Left lobe of liver (tissue), 2 donors: Measurements from ENCODE around the gene ARAP1. TPM values are rescaled to one million over a fixed set of nuclear protein-coding genes. Genes with fewer than 3 reads are reported as not detected.

Source experiments
- ATAC-seq: fragments of 200-7000 bp; cut with Tn5 transposase; one replicate; pipeline ENCODE4 v1.9.1; 2020; ENCODE audit warnings: mild to moderate bottlenecking, moderate library complexity
- DNase-seq: peaks from one replicate; pipeline ENCODE4 v3.0.0-alpha.2; 2020; ENCODE audit warnings: low spot score
- total RNA-seq: library from RNA; stranded (reverse); gene quantifications from one replicate; pipeline ENCODE4 v1.2.1, GENCODE V29; 2021
- donor health status: DM: no; HTN: no; CAD: no; lungs with moderate emphysema.
- donor health status: DM: no; HTN: yes; CAD: no.

ARAP1 gene
- total RNA-seq, 1 donor from 2014 or later: 37.5 TPM

DNA sequence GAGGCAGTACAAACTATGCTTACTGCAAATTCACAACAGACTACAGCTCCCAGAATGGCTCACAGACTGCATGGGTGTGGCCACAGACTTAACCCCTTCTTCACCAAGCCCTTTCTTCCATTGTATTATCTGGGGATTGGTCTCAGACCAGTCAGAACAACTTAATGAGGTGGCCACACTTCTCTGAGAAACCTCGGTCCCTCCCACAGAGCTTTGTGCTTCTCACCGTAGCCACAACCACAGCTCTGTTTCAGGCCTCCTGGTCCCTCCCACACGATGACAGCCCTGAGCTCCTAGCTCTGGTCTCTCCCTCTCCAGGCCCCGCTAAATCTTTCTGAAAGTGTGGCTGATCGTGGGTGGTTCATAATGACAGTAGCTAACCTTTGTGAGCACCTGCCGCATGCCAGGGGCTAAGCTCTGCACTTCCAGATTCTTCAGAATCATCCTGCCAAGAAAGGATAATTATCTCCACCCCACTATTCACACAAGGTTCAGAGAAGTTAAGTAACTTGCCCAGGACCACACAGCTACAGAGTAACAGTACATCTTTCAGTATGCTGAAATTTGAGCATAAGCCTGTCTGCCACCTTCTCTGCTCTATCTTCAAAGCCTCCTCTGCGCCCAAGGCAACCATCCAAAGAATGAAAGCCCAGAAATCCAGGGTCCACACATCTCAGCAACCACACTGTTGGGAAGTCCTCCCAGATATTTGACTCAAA, 83.4 kb downstream of the ARAP1 start:
- DNase-seq (no peak), ATAC-seq (no peak)

DNA sequence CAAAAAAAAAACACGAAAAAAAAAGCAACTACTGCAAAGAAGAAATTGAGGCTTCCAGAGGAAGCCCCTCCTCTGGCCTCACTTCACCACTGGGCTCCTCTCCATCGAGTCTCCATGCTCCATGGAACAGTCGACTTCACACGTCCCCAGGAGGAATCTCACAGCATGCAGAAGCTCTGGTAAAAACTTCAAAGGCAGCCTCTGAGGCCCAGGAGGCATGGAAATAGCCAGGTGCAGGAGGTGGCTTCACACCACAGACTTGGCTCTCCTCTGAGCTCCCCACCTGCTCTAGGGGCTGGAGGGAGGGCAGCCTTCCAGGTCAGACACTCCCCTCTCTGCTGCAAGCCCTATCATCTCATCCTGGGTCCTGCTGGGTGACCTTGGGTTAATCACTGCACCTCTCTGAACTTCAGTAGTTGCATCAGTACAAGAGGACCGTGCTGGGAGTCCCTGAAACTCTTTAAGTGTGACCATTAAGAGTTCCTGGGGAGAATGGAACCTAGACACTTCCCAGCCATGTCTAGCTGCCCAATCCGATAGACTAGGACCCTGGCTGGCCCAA, 86.2 kb downstream of the ARAP1 start:
- DNase-seq (no peak), ATAC-seq (no peak)

DNA sequence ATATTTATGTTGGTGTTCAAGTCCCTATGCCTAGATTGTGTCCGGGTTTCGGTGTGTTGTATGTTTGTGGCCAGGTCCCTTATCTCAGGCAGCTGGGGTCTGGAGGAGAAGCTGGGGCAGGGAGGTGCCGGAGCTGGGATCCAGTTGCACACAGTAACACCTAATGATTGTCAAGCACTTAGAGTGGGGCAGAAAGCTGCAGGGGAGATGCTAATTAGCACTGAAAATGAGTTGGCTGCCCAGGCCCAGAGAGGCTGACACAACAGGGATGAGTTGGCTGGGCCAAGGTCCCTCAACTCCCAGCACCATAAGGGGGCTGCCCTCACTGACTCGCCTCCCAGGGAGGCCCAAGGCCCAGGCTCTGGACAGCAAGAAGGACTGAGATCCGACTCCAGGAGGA, 90.2 kb downstream of the ARAP1 start:
- no peak for DNase-seq
- ATAC-seq: no peak

DNA sequence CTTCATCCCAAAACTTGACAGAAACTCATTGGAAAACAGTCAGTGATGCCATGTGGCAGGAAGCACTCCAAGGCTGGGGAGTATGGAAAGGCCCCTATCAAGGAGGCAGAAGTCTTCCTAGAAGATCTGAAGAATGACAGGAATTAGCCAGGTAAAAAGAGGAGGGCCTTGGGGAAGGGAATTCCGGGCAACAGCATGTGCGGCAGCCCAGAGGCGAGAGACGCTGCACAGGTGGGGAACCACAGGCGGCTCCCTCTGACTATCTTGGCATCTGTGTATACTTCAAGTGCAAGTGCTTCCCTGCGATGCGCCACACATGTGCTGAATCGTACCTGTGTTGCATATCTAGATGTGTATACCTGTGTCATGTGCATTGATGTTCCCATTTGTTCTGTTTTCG, 90.7 kb downstream of the ARAP1 start:
- DNase-seq: no peak
- ATAC-seq: no peak

DNA sequence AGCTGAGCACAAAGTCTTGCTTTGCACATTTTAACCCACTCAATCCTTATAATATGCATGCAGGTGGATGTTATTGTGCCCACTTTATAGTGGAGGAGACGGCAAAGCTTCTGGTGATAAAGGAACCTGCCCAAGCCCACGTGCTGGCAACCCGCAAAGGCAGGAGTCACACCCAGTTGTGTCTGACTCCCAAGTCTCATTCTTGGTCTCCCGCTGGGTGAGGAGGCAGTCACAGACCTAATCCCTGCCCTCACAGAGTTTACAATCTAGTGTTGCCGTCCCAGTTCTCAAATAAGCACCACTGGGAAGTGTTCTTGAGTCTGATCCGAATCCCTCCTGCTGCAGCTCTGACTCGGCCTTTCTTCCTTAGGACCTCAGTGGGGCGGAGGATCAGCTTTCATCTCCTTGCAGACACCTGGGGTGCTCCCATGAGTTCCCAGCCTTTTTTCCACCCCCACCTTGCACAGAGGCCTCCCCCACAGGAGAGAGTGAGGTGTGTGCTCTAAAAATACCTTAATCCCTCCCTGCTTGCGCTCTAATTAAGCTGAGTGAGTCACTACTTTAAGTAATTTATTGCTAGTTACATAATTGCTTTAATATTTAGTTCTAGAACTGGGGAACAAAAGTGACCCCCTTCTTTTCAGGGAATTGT, 93.1 kb downstream of the ARAP1 start:
- DNase-seq (no peak), ATAC-seq (no peak)

DNA sequence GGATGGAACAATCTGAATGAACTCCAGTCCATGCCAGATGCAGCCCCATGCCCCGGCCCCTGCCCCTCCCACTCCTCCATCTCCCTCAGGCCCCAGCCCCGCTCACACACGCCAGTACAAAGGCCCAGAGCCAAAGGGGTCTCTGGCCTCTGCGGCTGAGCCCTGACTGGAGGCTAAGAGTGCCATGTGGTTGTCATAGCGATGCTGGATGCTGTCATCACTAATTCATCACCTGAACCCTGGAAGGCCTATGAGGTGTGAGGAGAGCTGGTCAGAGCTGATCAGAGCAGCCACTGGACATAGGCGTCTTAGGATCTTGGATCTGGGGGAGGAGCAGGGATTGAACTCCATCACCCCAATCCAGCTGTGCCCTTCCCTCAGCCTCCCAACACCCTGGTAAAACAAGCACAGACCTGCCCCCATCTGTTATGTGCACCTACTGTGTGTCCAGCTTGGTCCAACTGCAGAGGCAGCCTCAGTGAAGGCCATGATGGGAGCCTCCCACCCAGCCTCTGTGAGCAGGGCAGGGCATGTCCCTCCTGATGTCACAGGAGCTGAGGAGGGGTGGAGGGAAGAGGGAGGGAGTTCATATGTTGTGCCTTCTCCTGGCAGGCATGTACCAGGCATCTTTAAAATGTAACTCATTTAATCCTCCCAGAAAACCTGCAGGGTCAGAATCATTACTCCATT, 94.7 kb downstream of the ARAP1 start:
- DNase-seq (no peak), ATAC-seq (no peak)

DNA sequence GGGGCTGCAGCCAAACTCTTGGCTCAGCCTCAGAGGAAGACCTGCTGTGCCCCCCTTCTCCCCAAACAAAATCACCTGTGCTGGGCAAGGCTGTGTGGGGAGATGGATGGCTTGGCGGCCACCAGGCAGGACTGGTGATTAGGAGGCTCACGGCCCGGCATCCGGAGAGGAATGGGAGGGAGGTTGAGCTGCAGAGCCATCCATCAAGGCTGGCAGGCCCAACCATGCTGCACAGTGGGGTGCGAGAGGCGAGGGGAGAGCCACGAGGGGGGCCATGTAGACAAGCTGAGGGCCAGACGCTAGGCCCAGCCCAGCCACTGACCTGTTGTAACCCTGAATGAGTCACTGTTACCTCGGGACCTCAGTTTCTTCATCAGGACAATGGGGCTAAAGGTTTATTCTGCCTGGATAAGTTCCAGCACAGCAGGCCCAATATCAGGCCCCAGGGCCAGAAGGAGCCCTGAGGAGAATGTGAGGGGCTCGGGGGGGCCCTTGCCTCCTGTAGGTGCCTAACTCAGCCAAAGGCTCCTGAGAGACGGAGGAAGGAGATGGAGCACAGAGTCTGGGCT, 96.2 kb downstream of the ARAP1 start:
- no peak for DNase-seq
- ATAC-seq: no peak

DNA sequence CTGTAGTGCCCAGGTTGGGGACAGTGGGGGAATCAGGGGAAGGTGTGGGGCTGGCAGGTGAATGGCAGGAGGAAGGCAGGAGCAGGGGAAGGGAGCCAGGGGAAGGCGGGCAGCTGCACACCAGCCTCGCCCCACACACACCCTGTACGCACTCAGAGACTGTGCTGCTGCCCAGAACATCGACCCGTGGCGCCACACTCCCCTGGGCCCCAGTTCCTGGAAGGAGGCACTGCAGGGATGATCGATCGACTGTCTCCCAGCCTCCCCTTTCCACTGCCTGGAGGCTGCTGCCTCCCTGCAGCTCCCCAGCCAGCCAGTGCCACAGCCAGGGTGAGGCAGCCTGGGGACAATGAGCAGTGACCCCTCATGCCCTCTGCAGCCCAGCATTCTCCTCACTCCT, 97.2 kb downstream of the ARAP1 start:
- DNase-seq: no peak
- ATAC-seq: no peak

DNA sequence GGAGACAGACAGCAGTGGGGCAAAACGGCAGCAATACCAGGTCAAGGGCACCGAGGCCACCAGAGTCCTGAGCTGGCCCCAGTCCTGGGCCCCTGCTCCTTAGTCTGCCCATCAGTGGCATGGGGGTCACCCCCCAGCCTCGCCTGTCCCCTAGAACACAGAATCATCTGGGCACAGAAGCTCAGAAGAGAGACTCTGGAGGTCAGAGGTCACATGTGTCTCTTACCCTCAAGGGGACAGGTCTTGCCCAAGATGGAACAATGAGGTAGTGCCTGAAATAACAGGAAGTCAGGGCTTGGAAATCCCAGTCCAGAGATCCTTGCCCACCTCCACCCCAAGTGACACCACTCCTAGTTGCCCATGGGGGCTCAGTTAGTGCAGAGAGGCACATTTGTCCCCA, 98.6 kb downstream of the ARAP1 start:
- no peak for ATAC-seq

DNA sequence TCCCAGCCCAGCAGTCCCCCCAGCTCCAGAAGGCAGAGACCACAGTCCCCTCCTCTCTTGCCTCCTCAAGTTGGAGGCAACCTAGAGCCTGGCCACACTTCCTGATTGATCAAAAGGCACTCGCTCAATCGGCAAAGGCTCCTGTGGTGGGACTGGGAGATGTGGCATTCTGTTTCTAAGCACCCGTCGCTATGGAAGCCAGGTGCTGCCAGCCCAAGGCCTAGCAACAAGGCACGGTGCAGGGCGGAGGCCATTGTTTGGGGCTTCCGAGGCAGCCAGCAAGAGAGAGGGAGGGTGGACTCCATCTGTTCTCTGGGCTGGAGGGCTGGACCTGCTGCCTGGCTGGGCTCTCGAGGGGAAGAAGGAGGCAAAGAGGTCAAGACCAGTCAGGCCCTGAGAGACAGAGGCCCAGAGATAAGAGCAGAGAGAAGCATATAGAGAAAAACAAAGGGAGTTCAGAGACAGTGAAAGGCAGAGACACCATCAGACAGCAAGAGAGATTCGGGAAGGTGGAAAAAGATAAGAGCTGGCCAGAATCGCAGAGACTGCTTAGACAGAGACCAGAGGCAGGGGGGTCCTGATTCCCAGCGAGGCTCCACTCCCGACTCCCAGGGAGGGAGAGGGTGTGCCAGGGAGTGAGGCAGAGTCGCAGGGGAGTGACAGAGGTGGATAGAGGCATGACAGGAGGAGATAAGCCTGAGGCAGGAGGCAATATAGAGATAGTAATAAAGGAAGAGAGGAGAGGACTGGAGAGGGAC, 99.2 kb downstream of the ARAP1 start:
- ATAC-seq (no peak), DNase-seq (no peak)

More for the DNA sequence above, 98.6 kb downstream of the ARAP1 start:
- DNase-seq: no peak

DNA sequence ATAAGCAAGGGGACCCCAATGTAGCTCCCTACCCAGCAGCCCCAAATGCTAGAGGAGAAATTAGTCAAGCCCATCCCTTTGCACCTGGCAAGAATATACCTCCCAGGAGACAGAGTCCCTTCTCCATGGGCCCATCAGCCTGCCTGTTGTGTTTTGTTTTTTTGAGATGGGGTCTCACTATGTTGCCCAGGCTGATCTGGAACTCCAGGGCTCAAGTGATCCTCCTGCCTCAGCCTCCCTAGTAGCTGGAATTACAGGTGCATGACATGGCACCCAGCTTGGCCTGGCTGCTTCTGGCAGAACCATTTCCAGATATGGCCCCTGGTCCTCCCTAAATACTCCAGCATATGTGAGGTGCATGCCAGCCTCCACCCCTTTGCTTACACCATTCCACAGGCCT, 100.1 kb downstream of the ARAP1 start:
- no peak for ATAC-seq

DNA sequence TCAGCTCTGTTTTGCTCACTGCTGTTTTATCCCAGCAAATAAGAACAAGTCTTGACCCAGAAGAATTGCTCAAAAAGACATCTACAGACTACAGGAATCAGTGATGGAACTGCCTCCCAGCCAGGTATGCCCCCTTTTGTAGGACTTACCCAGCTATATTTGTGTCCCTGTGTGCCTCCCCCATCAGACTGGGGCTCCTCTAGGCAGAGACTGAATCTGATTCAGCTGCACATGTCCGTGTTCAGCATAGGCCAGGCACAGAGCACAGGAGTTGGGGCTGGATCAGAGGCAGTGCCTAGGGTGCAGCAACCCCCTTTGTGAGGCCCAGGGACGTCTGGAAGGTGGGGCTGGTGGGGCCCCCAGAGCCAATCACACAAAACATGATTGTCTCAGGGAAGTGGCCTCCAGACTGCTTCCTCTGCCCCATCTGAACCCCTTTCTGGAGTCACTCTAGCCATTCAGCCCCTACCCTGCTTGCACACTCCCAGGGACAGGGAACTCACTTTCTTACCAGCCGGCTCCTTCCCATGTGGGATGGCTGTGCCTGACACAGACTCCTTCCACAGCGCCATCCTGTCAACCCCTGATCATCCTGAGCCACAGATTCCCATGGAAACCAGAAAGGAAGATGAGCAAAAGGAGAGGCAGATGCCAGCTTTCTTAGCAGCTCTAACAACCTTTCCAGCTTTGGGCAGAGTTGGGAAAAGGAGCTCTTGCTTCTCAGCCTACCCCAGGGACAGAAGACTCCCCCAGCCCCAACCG, 102.8 kb downstream of the ARAP1 start:
- ATAC-seq: no peak
- no peak for DNase-seq

More for the DNA sequence above, 100.1 kb downstream of the ARAP1 start:
- DNase-seq: no peak

DNA sequence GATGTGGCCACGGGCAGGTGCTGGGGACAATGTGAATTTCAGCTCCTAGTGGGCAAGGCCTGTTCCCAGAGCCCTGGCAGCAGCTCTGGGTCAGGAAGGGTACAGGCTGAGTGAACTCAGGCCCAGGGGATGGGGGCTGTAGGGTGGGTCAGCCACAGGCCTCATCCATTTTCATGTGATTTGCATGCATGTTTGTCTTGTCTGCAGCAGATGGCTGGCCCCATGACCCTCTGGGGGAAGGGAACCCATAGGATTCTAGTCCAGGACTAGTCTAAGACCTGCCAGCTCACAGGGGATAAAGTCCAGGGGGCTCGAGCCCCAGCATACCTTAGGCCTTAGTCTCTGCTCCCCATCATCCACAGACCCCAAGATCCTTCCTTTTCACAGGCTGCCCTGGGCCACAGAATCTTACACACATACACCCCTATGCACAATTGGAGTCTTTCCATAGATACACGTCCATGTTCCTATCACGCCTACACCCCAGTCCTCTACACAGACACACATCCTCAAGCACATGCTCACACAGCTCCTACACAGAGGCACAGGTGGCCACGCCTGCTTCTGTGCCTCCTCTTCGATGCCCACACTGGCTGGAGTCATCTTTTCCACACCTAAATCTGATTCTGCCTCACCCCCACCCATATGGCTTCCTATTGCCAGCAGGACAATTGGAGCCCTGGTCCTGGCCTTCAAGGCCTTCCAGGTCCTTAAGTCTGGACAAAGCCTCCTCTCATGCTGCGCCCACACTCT, 103.6 kb downstream of the ARAP1 start:
- ATAC-seq (no peak), DNase-seq (no peak)

DNA sequence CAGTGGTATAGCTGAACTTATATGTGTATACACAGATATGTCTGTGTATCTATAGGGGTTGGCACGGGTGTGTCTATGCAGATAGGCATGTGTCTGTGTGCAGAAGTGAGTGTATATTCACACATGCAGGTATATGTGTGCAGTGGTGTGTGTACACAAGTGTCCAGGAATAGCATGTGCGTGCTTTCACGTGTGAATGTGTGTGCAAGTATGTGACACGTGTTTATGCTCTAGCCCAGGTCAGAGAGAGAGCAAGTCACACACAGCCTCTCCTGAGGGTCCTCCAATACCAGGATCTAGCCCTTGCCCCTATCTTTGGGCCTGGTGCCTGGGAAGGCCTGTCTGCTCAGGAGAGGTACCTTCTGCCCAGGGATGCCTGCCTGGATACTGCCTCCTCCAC, 104.3 kb downstream of the ARAP1 start:
- ATAC-seq (no peak), DNase-seq (no peak)

DNA sequence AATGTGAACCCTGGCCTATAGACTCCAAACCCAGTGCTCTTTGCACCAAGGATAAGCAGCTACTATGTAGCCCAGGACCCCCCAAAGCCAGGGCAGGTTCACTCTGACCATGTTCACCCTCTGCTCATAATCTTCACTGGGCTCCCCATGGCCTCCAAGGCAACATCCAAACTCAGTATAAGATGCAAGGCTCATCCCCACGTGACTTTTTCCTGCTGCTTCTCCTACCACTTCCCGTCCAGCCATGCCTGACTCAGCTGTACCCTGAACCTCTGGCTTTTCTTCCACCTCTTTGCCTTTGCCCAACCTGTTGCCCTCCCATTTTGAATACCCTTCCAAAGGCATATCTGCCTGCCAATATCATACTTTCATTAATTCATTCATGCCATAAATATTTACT, 105.7 kb downstream of the ARAP1 start:
- DNase-seq (no peak), ATAC-seq (no peak)

DNA sequence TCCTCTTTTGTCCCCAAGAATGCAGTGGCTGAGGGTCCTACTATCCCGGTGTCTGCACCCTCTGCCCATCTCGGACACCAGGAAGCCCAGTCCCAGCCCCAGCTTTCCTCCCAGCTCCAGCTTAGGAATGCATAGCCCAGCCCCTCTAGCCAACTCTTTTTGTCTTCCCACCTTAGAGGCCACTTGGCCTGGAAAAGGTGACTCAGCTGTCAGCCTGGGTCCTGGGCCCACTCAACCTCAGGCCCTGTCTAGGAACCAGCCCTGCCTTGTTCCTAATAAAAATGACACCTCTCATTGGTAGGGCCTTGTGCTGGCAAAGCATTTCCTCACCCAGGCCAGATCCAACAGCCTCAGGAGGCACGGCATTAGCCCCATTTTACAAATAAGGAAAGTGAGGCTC, 106.2 kb downstream of the ARAP1 start:
- ATAC-seq: no peak
- no peak for DNase-seq

DNA sequence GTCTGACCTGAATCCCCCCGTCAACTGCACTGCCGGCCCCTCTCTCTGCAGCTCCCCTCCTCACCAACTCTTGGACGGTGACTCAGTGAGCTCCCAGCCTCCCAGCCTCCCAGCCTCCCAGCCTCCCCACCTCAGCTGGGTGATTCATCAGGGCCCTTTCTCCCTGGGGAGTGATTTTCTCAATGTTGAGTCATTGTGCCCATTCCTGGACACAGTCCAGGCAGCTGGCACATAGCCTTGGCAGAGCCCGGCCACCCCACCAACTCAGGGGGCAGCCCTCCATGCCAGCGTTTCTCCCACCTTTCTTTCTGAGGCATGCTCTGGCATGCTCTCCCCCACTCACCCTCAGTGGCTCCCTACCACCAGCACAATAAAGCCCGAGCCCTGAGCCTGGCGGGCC, 108.7 kb downstream of the ARAP1 start:
- DNase-seq (no peak), ATAC-seq (no peak)

DNA sequence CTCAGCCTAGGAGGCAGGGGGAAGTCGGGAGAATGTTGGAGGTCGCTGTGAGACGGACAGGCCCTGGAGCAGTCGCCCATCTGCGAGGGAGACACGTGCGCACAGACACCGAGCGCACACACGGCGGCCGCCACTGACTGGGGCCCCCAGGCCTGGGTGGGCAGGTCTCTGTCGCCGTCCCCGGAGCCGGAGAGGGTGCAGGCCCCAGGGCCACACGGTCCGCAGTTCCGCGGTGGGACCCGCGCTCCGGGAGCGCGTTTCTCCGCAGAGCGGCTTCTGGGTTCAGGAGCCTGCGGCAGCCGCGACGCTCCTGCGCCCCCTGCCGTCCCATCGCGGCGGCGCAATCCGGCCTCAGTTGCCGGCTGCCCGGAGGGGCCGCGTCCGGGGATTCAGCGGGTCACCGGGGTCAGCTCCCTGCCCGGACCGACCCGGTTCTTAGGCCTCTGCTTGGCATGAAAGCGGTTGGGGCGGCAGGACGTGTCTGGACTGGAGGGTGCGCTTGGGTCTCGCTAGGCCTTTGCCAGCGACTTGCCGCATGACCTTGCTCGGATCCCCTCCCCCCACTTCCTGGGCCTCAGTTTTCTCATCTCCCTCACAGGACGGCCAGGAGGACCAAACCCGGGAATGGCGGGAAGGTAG, 109.2 kb downstream of the ARAP1 start:
- peak; percentile 86 for ATAC-seq
- peak; percentile 67 for DNase-seq
